ENCODE measurements around the gene PTF1A. TPM values are rescaled to one million over a fixed set of nuclear protein-coding genes. Genes with fewer than 3 reads are reported as not detected.

PTF1A gene
- total and polyA plus RNA-seq, 5 donors: not detected

DNA sequence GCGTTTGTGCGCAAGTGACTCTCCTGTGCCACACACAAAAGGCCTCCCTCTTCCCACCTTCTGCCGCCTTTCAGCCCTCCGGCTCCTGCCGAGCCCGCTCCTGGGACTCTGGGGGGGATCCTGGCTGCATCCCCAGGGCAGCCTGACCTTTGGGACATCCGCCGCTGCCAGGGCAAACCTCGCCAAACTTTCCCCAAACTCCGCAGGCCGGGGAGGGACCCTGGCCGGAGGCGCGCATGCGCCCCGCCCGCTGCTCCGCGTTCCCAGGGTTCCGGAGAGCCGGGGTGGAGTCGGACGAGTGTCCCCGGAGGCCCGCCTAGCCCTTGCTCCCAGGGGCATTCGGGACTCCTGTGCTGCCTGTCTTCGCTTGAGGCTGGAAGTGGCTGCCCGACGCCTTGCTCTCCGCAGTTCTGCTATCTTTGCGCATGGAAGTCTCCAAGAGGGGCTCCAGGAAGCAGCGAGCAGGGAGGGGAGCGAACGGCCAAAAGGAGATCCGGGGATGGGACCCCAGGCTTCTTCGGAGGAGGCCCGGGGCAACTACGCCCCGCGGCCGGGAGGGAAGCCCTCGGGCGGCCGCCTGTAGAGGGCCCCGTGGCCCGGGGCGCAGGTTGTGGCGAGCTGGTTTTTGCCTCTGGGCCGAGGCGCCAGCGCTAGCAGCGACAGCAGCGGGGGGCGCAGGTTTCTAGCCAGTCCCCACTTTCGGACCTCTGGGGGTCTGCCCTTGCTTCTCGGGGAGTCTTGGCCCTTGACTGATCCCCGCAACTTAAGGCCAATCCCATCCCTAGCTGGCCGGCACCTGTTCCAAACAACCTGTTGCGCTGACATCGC, 7.0 kb downstream of the PTF1A start:
- H3K27me3 ChIP-seq (ENCODE audit: control insufficient read depth, insufficient read depth): peaks cover 8% of the 10 kb centered on the region
- WGBS: under 1% methylated on average over 60 of the region's 60 CpGs
- no peaks in the 10 kb centered on the region for H3K9me3 ChIP-seq (ENCODE audit: control insufficient read depth, low read length)
- H3K4me3 ChIP-seq (ENCODE audit: low read length): no peak overlapping the region
- intact Hi-C loops (cut with DNase I): no loop called here
- ATAC-seq (no peak), DNase-seq (no peak)
- peaks cover 4% of the 10 kb centered on the region for H3K4me1 ChIP-seq (ENCODE audit: control insufficient read depth, insufficient read depth, low read length)
- no peak overlapping the region for H3K27ac ChIP-seq (ENCODE audit: low read length)

DNA sequence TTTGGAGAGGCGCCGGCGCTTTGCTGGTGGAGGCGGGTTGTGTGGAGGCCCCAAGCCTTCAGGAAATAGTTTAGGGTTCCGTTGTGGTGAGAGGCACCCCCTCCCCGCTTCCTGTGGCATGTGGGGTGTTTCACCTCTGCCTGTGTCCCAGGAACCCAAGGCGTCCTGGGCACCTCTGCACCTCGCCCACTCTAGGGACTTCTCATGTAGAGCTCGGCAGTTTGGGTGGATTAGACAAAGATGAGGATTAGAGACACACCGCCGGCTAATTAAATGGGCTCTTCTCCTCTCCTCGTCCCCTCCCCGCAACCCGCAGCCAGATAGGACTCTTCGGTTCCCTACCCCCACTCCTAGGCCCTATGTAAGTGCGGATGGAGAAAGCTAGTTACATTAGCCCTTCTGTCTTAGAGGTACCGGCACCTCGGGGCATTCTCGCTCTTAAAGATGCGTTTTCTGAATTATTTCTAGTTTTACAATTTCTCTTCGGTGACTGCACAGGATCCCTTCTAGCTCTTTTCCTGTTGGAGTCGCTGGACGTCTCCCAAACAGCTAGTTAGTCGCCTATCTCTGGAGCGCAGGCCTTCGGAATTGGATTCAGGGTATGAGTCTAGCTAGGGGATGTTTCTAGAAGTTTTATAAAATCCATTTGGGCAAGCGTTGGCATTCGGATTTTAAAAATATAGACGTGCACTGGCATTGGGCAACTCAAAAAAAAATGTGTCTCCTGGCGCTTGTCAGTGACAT, 7.8 kb downstream of the PTF1A start:
- DNase-seq (no peak), ATAC-seq (no peak)
- no peak overlapping the region for H3K27ac ChIP-seq (ENCODE audit: low read length)
- no peak overlapping the region for H3K4me3 ChIP-seq (ENCODE audit: low read length)
- H3K27me3 ChIP-seq (ENCODE audit: control insufficient read depth, insufficient read depth): peaks cover 9% of the 10 kb centered on the region
- peaks cover 4% of the 10 kb centered on the region for H3K4me1 ChIP-seq (ENCODE audit: control insufficient read depth, insufficient read depth, low read length)
- intact Hi-C loops (cut with DNase I): no loop called here
- no peaks in the 10 kb centered on the region for H3K9me3 ChIP-seq (ENCODE audit: control insufficient read depth, low read length)
- WGBS: 2% methylated on average over 30 of the region's 30 CpGs

DNA sequence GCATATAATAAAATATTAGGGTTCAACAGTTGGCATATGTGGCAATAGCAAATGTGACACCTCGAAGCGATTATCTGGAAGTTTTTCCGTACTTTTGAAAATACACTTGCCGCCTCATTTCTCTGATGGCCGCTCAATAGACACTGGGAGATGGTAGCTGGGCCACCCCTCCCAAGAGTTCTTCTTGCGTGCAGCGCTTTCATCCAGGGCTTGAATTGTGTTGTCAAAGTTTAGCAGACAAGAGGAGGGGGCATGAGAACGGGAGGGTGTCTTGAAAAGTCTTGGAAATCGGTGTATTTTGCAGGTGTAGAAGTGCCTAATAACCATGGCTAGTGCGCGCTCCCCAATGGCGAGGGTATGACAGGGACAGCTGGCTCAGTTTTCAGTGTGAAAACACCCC, 8.5 kb downstream of the PTF1A start:
- ATAC-seq (no peak), DNase-seq (no peak)
- intact Hi-C loops (cut with DNase I): no loop called here
- 4% methylated on average over 12 of the region's 12 CpGs for WGBS
- H3K9me3 ChIP-seq (ENCODE audit: control insufficient read depth, low read length): no peaks in the 10 kb centered on the region
- H3K4me3 ChIP-seq (ENCODE audit: low read length): no peak overlapping the region
- H3K27me3 ChIP-seq (ENCODE audit: control insufficient read depth, insufficient read depth): peaks cover 9% of the 10 kb centered on the region
- no peaks in the 10 kb centered on the region for H3K4me1 ChIP-seq (ENCODE audit: control insufficient read depth, insufficient read depth, low read length)
- no peak overlapping the region for H3K27ac ChIP-seq (ENCODE audit: low read length)

- H3K4me1 ChIP-seq (ENCODE audit: control insufficient read depth, insufficient read depth, low read length): no peaks in the 10 kb centered on the region
- peaks cover 12% of the 10 kb centered on the region for H3K27me3 ChIP-seq (ENCODE audit: control insufficient read depth, insufficient read depth)
- intact Hi-C loops (cut with DNase I): no loop called here
- no peaks in the 10 kb centered on the region for H3K9me3 ChIP-seq (ENCODE audit: control insufficient read depth, low read length)
- WGBS: 4% methylated on average over 11 of the region's 11 CpGs
- DNase-seq (no peak), ATAC-seq (no peak)
- no peak overlapping the region for H3K27ac ChIP-seq (ENCODE audit: low read length)
- no peak overlapping the region for H3K4me3 ChIP-seq (ENCODE audit: low read length)
These were observed 9.0 kb downstream of the PTF1A start for GRCh38 chr10:23200997-23201652.

DNA sequence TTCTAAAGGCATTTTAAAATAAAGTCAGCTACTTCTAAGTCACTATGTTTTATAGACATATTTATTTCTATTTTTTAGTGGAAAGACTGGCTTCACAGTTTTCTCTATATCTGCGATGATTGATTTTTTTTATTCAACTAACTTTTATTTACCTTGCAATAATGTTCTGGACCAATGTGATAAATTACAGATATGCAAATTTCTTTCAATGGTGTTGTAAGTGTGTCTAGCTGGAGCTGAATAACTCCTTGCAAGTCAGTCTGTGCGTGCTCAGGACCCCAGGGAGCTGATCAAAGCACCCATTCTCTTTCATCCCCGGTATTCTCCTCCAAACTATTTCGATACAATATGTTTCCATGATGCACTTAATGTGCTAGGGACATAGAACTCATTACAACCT, 9.7 kb downstream of the PTF1A start:
- no peak overlapping the region for H3K27ac ChIP-seq (ENCODE audit: low read length)
- no peak overlapping the region for H3K4me3 ChIP-seq (ENCODE audit: low read length)
- no peak for DNase-seq
- no peaks in the 10 kb centered on the region for H3K4me1 ChIP-seq (ENCODE audit: control insufficient read depth, insufficient read depth, low read length)
- no peak for ATAC-seq
- peaks cover 13% of the 10 kb centered on the region for H3K27me3 ChIP-seq (ENCODE audit: control insufficient read depth, insufficient read depth)
- intact Hi-C loops (cut with DNase I): no loop called here
- 5% methylated on average over 4 of the region's 4 CpGs for WGBS
- no peaks in the 10 kb centered on the region for H3K9me3 ChIP-seq (ENCODE audit: control insufficient read depth, low read length)

DNA sequence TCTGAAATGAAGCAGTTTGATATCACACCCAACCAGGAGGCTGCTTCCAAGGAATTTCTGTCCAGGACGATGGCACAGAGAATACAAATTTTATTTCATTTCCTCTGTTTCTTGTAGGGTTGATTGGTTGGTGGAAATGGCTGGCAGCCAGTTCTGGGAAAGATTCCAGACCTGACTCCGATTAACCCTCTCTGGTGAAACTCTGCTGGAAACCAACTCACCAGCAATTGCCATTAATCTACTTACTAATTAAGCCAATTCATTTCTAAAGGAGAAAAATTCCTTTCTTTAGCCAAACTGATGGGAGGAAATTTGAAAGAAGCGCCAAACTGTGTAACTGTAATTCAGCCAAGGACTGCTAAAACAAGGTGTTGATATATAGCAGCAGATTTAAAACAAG, 10.7 kb downstream of the PTF1A start:
- H3K27me3 ChIP-seq (ENCODE audit: control insufficient read depth, insufficient read depth): peaks cover 13% of the 10 kb centered on the region
- ATAC-seq (no peak), DNase-seq (no peak)
- intact Hi-C loops (cut with DNase I): no loop called here
- no peaks in the 10 kb centered on the region for H3K4me1 ChIP-seq (ENCODE audit: control insufficient read depth, insufficient read depth, low read length)
- 4% methylated on average over 3 of the region's 3 CpGs for WGBS
- H3K27ac ChIP-seq (ENCODE audit: low read length): no peak overlapping the region
- no peaks in the 10 kb centered on the region for H3K9me3 ChIP-seq (ENCODE audit: control insufficient read depth, low read length)
- no peak overlapping the region for H3K4me3 ChIP-seq (ENCODE audit: low read length)

- peaks cover 17% of the 10 kb centered on the region for H3K27me3 ChIP-seq (ENCODE audit: control insufficient read depth, insufficient read depth)
- no peaks in the 10 kb centered on the region for H3K4me1 ChIP-seq (ENCODE audit: control insufficient read depth, insufficient read depth, low read length)
- no peak overlapping the region for H3K27ac ChIP-seq (ENCODE audit: low read length)
- H3K4me3 ChIP-seq (ENCODE audit: low read length): no peak overlapping the region
- DNase-seq: no peak
- 8% methylated on average over 29 of the region's 29 CpGs for WGBS
- no peak for ATAC-seq
- H3K9me3 ChIP-seq (ENCODE audit: control insufficient read depth, low read length): no peaks in the 10 kb centered on the region
- intact Hi-C loops (cut with DNase I): no loop called here
These were observed 11.5 kb downstream of the PTF1A start for GRCh38 chr10:23203369-23204325.

DNA sequence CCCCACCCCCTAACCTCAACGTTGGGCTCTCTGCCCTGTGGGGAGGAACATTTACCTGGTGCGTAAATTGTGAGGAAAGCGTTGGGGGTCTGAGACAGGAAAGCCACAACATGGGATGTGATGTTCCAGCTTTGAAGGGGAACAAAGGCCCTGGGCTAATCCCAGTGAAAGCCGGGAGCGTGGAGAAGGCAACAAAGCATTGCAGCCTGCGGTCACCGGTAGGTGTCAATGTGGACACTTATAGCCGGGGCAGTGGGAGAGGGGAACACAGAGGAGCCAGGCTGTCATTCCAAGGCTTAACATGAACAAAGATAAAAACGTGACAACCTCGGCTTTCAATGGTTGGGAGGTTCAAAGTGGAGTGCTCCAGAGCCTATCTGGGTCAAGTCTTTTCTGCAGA, 12.7 kb downstream of the PTF1A start:
- no peak for ATAC-seq
- H3K27me3 ChIP-seq (ENCODE audit: control insufficient read depth, insufficient read depth): peaks cover 17% of the 10 kb centered on the region

DNA sequence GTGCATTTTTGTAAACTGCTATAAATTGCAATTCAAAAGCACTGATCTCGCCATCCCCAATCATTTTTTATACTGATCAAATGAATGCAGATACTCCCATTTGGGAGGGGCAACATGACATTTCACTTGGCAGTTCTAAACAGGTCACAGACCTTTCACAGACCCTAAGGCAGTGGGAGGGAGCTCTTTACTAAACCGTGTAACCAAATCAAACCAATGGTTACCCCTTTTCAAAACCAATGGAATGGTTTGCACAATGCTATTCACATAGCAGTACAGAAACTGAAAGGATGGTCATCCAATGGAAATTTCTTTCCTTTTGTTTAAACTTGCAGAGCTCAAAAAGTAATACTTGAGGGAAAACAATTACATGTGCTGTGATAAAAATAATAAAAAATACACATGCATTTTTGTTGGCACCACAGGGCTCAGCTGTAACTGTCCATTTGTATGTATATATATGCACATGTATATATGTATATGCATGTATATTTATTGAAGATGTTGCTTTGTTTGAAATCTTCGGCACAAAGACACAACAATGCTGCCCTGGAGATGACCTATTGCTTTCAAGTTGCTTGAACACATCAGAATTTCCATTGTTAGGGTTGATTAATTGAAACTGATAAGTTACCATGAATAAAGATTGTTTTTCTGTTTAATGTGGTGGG, 14.0 kb downstream of the PTF1A start:
- H3K4me1 ChIP-seq (ENCODE audit: control insufficient read depth, insufficient read depth, low read length): no peaks in the 10 kb centered on the region
- ATAC-seq (no peak), DNase-seq (no peak)
- no peaks in the 10 kb centered on the region for H3K9me3 ChIP-seq (ENCODE audit: control insufficient read depth, low read length)
- peaks cover 12% of the 10 kb centered on the region for H3K27me3 ChIP-seq (ENCODE audit: control insufficient read depth, insufficient read depth)
- no peak overlapping the region for H3K27ac ChIP-seq (ENCODE audit: low read length)
- WGBS: 35% methylated on average over 3 of the region's 3 CpGs
- intact Hi-C loops (cut with DNase I): no loop called here
- no peak overlapping the region for H3K4me3 ChIP-seq (ENCODE audit: low read length)

More for the DNA sequence above, 12.7 kb downstream of the PTF1A start:
- Histone ChIP-seq H3K4me1 (ENCODE audit: control insufficient read depth, insufficient read depth, low read length) (no peaks in the 10 kb centered on the region), H3K9me3 (ENCODE audit: control insufficient read depth, low read length) (no peaks in the 10 kb centered on the region), H3K27ac (ENCODE audit: low read length) (no peak overlapping the region), H3K4me3 (ENCODE audit: low read length) (no peak overlapping the region)
- 4% methylated on average over 10 of the region's 10 CpGs for WGBS
- intact Hi-C loops (cut with DNase I): no loop called here
- DNase-seq: no peak

DNA sequence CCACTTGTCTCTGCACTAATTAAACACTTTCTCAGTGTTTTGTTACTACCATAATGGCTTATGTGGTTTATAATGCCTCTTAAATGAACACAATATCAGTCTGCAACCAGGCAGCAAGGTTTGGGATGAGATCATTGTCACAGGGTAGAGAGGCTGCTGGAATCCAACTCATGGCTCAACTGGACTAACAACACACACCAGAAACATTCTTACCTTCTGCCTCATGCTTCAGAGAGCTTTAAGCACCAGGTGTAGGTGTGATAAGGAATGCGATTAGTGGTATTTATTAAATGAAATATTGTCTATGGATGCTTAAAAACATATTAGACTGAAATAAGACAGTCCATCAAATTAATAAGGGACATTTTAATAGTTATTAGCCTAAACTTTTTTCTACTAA, 25.4 kb downstream of the PTF1A start:
- Histone ChIP-seq H3K4me1 (ENCODE audit: control insufficient read depth, insufficient read depth, low read length) (no peaks in the 10 kb centered on the region), H3K27ac (ENCODE audit: low read length) (no peak overlapping the region), H3K9me3 (ENCODE audit: control insufficient read depth, low read length) (no peaks in the 10 kb centered on the region), H3K4me3 (ENCODE audit: low read length) (no peak overlapping the region), H3K27me3 (ENCODE audit: control insufficient read depth, insufficient read depth) (no peaks in the 10 kb centered on the region)
- DNase-seq (no peak), ATAC-seq (no peak)
- intact Hi-C loops (cut with DNase I): no loop called here
- 92% methylated on average over 1 of the region's 1 CpG for WGBS
